GM19324 (cell line): ENCODE data around the gene WBP2.
A peak's percentile ranks its signal among the peaks of the same experiment; 100 is the strongest.

Experiments used
- ATAC-seq: cut with Tn5 transposase; IDR thresholded peaks from one replicate; pipeline ENCODE4 v1.9.1; 2021; ENCODE audit warnings: mild to moderate bottlenecking, moderate library complexity; ENCODE audit not compliant: unreplicated experiment, low FRiP score

The WBP2 gene

DNA sequence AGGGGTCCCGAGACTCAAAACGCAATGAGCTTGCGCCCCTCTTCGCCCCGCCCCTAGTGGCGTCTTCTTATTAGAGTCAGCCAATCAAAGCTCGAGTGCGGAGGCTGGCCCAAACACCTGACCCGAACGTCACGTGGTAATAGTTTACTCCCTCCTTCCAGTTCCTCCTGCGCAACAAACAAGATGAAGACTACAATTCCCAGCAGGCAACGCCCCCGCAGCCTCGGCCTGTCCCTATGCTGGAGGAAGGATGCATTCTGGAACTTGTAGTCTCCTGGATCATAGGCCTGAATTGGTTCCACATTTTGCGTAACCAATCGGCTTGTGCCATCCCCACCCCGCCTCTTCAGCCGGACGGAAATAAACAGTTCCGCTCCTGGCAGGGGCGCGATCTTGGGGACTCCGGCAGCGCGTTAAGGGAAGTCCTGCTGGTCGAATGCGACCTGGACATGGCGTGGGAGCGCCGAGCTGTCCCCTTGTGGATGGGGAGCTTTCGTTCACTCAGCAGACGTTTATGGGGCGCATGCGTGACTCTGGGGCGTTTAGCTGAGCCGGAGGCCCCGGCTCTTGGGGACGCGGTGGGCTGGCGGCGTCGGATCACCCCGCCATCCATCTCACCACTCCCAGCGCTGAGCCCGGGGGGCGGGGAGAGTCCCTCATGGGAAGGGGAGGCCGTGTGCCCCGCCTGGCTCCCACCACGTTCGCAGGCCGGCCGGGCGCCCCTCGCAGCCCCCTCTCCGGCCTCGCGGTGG is at the start of gene WBP2:
WBP2 (minus strand) TSS at position 26 of the 752 bp plus-strand sequence. CDS start 38 bp downstream, outside the sequence.
- peak; percentile 88 for ATAC-seq

DNA sequence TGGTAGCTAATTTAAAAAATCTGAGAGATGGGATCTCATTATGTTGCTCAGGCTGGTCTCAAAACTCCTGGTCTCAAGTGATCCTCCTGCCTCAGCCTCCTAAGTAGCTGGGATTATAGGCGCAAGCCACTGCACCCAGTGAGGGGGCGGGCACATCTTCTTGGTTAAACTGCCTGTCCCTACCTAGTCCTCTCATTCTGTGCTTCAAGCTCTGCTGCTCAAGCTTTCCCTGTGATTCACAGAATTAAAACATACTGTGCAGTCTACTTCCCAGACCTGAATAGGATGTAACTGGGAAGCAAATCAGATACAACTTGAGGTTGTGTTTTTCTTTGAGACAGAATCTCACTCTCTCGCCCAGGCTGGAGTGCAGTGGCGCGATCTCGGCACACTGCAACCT is 47.3 kb upstream of the WBP2 start:
- ATAC-seq: no peak

GRCh38 chr17:75901727-75902126 is 46.6 kb upstream of the WBP2 start:
- ATAC-seq: no peak

- no peak for ATAC-seq
Measured at GRCh38 chr17:75900691-75901533, 45.8 kb upstream of the WBP2 start.

DNA sequence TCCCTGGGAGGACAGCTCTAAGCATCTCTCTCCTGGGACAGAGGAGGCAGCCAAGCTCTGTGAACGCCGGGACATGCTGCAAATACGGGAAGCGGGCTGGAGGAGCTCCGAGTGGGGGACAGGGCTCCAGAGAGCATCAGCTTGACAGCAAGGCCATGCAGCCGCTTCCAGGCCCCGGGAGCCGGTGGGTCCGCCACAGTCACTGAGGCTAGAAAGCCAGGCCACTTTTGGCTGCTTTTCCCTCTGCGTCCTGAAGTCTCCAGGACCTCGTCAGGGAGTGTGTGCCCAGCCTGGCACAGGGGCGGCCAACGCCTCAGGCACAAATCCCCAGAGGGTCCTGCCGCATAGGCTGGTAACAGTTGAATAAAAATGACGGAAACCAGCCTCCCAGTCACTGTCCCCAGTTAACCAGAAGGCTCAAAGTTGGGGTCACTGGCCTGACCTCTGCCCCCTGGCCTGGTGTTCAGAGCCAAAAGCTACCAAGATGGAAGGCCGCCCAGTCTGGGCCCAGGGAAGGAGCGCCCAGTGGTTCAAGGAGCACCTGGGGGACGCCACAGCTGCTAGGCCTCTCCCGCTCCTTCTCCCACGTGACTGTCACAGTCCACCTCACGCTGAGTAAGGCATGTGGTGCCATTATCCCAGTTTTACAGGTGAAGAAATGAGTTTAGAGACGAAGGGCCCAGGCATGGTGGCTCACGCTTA is 44.8 kb upstream of the WBP2 start:
- ATAC-seq: no peak

DNA sequence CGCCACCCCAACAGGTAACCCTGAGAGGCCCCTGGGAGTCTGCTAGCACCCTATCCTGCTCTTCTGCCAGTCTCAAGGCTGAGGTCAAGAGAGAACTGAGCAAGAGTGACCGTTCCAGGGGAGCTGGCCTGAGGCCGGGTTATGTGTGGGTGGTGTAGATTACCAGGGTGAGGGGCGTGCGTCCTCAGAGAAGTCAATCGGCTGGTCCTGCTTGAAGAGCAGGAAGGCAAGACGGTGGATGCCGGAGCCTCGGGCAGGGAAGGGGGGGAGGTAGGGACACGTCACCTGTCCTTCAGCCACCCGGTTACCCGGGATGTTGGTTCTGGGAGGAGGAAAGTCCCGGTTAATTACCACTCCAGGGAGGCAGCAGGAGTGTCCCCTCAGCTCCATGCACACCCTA is 44.2 kb upstream of the WBP2 start:
- ATAC-seq: no peak

DNA sequence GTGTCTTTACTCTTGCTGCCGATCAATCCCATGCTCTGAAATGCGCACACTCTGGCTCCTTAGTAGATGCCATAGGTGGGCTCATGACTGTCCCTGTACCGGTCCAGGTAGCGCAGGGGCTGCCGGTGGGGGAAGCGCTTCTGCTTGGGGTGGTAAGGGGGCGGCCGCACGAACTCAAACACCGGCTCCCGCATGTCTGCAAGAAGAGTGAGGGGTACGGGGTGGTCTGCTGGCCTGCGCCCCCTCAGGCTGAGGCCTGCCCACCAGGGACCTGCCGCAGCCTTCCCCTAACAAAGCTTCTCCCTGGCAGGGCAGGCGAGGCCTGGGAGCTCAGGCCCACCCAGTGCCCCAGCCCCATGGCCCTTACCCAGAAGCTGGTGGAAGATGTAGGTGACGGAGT is 43.7 kb upstream of the WBP2 start:
- no peak for ATAC-seq

DNA sequence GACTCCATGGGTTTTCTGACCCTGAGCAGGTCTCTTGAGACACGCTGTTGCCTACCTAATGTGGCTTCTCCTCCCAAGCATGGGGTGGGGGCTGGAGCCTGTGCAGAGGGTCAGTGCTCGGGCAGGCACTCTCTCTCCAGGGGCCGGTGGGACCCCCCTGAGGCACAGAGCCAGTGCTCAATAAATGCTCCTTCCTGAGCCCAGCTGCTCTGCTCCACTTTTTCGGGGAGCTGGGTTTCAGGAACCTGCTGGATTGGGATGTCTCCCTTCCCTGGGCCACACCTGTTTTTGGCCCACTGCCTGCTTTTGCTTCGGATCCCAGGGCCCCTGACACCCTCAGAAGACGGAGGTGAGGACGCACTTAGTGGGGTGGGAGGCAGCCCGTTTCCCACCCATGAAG is 42.9 kb upstream of the WBP2 start:
- ATAC-seq: no peak

- no peak for ATAC-seq
Measured at GRCh38 chr17:75897160-75898019, 42.3 kb upstream of the WBP2 start.

DNA sequence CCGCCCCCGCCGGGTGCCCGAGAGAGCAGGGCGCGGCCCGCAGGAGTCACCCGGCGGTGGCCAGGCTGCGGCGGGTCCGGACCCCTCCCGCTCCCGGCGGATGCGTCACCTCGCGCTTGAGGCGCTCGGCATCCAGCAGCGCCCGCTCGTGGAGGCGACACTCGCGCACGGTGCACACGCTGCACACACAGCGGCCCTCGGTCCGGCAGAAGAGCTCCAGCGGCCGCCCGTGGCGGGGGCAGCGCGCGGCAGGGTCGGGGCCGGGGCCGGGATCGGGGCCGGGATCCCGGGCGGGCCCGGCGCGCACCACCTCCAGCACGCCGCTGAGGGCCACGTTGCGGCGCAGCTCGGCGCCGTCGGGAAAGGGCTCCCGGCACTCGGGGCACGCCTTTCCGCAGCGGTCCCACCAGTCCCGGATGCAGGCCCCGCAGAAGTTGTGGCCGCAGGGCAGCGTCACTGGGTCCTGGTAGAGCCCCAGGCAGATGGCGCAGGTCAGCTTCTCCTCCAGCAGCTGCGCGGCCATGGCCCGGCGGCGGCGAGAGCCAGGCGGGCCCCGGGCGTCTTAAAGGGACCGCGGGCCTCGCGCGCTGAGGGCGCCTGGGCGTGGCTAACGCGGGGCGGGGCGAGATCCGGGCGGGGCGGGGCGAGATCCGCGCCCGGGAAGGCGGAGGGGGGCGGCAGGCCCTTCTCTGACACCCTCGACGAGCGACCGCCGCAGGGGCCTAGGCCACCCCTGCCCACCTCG is 41.5 kb upstream of the WBP2 start, which contains the start of gene TRIM65:
TRIM65 (minus strand) TSS at position 537 of the 745 bp plus-strand sequence; CDS start at position 523, 14 bp downstream.
- ATAC-seq: peak; percentile 61

DNA sequence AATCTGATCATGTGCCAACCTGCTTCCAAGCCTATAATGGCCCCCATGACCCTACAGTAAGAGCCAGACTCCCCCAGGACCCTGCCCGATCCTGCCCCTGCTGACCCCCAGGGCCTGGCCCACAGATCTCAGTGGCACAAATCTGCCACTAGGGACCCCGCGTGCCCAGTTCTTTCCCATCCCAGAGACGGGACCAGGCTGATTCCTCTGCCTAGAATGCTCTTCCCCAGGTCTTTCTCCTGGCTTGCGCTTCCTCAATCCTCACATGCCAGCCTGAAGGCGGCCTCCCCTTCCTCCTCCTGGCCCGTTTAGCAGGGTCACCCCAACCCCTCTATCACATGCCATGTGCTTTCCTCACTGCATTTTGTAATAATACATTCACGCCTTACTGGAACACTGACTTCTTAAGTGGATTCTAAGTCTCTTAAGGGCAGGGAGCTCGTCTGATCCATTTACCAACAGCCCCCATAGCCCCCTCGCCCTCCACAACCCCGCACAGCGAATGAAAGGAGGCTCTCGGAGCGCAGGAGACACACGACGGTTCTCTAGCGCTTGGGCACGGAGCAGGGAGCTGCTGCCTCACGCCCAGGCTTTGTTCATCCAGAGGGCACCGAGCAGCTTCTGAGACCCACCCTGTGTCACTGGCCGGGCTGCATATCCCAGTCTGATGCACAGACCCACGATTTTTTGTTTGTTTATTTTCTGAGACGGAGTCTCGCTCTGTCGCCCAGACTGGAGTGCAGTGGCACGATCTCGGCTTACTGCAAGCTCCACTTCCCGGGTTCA is 40.4 kb upstream of the WBP2 start:
- no peak for ATAC-seq

DNA sequence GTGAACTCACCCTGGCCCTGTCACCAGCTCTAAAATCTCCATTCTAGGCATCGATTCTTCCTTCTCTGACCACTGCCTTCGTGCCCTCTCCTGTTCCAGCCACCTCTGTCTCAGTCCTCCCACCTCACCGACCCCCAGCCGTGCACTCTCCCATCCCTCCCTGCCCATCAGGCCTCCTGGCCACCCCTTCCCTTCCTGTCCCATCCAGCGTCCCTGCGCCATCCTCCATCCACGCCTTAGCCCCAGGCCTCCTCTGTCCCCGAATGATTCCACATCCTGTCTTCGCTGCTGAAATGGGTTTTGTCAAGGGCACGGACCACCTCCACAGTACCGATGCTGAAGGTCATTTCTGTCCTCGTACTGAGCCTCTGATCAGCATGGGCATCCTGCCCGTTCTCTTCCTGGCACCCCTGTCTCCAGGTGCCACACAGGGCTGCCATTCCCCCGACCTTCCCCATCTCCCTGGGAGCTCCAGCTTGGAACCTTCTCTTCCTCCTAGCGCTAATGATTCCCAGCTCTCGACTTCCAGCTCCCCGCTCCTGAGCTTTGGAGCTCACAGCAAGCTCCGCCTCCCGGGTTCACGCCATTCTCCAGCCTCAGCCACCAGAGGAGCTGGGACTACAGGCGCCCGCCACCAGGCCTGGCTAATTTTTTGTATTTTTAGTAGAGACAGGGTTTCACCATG is 39.1 kb upstream of the WBP2 start:
- ATAC-seq: no peak

DNA sequence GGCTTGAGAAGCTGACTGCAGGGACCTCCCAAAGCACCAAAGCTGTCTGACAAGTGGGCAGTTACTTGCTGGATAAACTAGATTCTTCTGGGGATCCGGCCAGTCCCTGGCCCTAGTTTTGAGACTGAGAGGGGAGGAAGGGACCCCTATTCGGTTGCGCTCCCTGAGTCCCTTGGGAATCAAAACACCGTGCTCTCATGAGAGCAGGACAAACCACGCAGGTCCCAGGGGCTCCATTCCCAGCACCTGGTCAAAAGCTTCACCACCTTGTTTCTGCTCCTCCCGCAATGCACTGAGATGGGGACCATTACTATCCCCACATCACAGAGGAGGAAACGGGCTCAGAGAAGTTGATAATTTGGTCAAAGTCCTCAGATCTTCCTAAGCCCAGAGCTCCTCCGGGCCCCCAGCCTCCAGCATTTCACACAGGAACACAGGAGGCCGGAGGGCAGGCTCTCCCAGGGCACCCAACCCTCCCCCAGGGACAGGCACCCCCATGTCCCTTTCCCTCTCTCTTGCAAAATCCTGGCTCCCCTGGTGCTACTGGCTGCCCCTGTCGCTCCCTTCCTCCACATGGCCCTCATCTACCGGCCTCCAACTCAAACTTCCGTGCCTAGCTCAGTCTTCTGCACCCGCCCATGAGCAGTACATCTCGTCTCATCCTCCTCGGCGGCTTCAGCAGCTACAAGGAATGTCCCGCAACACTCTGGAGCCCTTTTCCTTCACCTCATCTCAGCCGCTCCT is 38.3 kb upstream of the WBP2 start:
- ATAC-seq: no peak

- ATAC-seq: no peak
Measured at GRCh38 chr17:75892556-75893224, 37.6 kb upstream of the WBP2 start.

DNA sequence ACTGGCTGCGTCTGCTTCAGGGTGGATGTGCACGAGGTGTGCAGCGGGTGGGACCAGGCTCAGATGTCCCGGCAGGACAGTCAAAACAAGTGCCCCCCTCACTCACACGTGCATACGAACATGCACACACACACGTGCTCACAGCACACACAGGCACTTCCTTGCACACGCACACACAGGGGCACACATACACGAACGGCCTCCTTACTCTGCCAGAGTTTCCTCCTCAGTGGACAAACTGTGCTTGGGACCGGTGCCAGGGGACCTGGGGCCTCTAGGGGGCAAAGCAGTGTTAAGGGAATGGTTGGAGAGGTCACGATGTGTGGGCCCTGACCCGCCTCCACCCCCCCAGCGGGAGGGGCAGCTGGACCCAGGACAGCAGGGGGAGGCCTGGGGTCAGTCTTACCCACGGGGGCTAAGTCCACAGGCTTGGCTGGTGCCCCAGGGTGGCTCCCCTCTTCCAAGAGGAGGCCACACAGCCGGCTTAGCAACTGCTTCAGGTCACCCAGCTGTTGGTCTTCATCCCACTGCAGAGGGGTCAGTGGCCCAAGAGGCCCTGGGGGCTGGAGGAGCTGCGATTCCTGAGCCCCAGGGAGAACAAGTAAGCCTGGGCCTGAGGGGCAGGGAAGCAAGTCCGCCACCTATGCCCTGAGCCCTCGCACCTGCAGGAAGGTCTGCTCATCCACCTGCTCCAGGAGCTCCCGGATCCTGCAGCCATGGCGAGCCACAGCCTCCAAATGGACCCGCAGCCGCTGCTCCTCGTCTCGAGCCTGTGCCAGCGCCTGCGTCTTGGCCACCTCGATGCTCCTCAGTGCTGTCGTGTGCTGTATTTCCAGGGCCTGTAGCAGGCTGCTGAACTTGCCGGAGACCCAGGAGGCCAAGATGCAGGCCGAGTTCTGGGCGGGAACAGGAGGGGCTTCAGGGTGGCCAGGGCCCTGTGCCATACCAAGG is 36.7 kb upstream of the WBP2 start:
- ATAC-seq: no peak
